Measurements from ENCODE around the gene VOPP1.
"Not testable (repeated sequence)": the region's sequence is repeated elsewhere in the genome, so short reads cannot be mapped to it uniquely, and the experiment has no call there.

VOPP1 gene

GRCh38 chr7:55572378-55573233, at the start of gene VOPP1:
Gene VOPP1 (minus strand): TSS chr7:55572502. CDS start chr7:55572324, 178 bp downstream.
- Histone ChIP-seq H3K9me3 (no peaks in the 10 kb centered on the region), H3K4me3 (peak within 1 kb of the TSS; percentile 78), H3K4me1 (peaks cover 27% of the 10 kb centered on the region), H3K36me3 (replicated peaks) (no peaks in the 10 kb centered on the region), H3K27me3 (ENCODE audit: low read depth) (no peaks in the 10 kb centered on the region)
- DNase-seq (ENCODE audit: low spot score in 2 of 2) = peak; percentile 57 to 78
- in situ Hi-C loops (cut with MboI; ENCODE audit: low sequenced_read_pairs) = loop anchor here (25.0 kb wide), 1 partner anchor 810 kb away; the partner anchor contains the start of gene SEC61G

GRCh38 chr7:55618913-55619312, 46.6 kb upstream of the VOPP1 start:
- in situ Hi-C loops (cut with MboI; ENCODE audit: low sequenced_read_pairs) = no loop called here
- no peaks in the 10 kb centered on the region for H3K36me3 ChIP-seq (replicated peaks)
- no peaks in the 10 kb centered on the region for H3K27me3 ChIP-seq (ENCODE audit: low read depth)
- H3K4me1 ChIP-seq = no peaks in the 10 kb centered on the region
- no peak for DNase-seq (ENCODE audit: low spot score in 2 of 2)
- no peak overlapping the region for H3K4me3 ChIP-seq
- no peaks in the 10 kb centered on the region for H3K9me3 ChIP-seq

- DNase-seq (ENCODE audit: low spot score in 2 of 2); H3K4me3 ChIP-seq; H3K36me3 ChIP-seq (replicated peaks); H3K4me1 ChIP-seq; H3K9me3 ChIP-seq; H3K27me3 ChIP-seq (ENCODE audit: low read depth); in situ Hi-C loops (cut with MboI; ENCODE audit: low sequenced_read_pairs): not testable (repeated sequence)
Measured at GRCh38 chr7:55614365-55615064, 42.2 kb upstream of the VOPP1 start.

GRCh38 chr7:55609726-55610125, 37.4 kb upstream of the VOPP1 start:
- H3K36me3 ChIP-seq (replicated peaks); H3K27me3 ChIP-seq (ENCODE audit: low read depth); H3K9me3 ChIP-seq; H3K4me3 ChIP-seq; in situ Hi-C loops (cut with MboI; ENCODE audit: low sequenced_read_pairs); DNase-seq (ENCODE audit: low spot score in 2 of 2); H3K4me1 ChIP-seq: not testable (repeated sequence)

- in situ Hi-C loops (cut with MboI; ENCODE audit: low sequenced_read_pairs); H3K4me3 ChIP-seq; H3K27me3 ChIP-seq (ENCODE audit: low read depth); H3K9me3 ChIP-seq; DNase-seq (ENCODE audit: low spot score in 2 of 2); H3K36me3 ChIP-seq (replicated peaks); H3K4me1 ChIP-seq: not testable (repeated sequence)
Measured at GRCh38 chr7:55605661-55606060, 33.4 kb upstream of the VOPP1 start.

- H3K4me1 ChIP-seq; H3K4me3 ChIP-seq; H3K27me3 ChIP-seq (ENCODE audit: low read depth); H3K36me3 ChIP-seq (replicated peaks); H3K9me3 ChIP-seq; in situ Hi-C loops (cut with MboI; ENCODE audit: low sequenced_read_pairs): not testable (repeated sequence)
- peak in 1 of 2 experiments; percentile 8 for DNase-seq (ENCODE audit: low spot score in 2 of 2)
Measured at GRCh38 chr7:55597944-55598499, 25.7 kb upstream of the VOPP1 start.

- H3K27me3 ChIP-seq (ENCODE audit: low read depth); H3K4me1 ChIP-seq; DNase-seq (ENCODE audit: low spot score in 2 of 2); H3K36me3 ChIP-seq (replicated peaks); H3K9me3 ChIP-seq; H3K4me3 ChIP-seq; in situ Hi-C loops (cut with MboI; ENCODE audit: low sequenced_read_pairs): not testable (repeated sequence)
Measured at GRCh38 chr7:55597214-55597739, 25.0 kb upstream of the VOPP1 start.

GRCh38 chr7:55595511-55595910, 23.2 kb upstream of the VOPP1 start:
- DNase-seq (ENCODE audit: low spot score in 2 of 2) = no peak
- H3K9me3 ChIP-seq = no peaks in the 10 kb centered on the region
- H3K4me1 ChIP-seq = no peaks in the 10 kb centered on the region
- no peaks in the 10 kb centered on the region for H3K36me3 ChIP-seq (replicated peaks)
- no peak overlapping the region for H3K4me3 ChIP-seq
- no peaks in the 10 kb centered on the region for H3K27me3 ChIP-seq (ENCODE audit: low read depth)
- in situ Hi-C loops (cut with MboI; ENCODE audit: low sequenced_read_pairs) = no loop called here

GRCh38 chr7:55594870-55595269, 22.6 kb upstream of the VOPP1 start:
- H3K4me1 ChIP-seq = no peaks in the 10 kb centered on the region
- H3K4me3 ChIP-seq = no peak overlapping the region
- H3K36me3 ChIP-seq (replicated peaks) = no peaks in the 10 kb centered on the region
- no peak for DNase-seq (ENCODE audit: low spot score in 2 of 2)
- in situ Hi-C loops (cut with MboI; ENCODE audit: low sequenced_read_pairs) = no loop called here
- H3K27me3 ChIP-seq (ENCODE audit: low read depth) = no peaks in the 10 kb centered on the region
- H3K9me3 ChIP-seq = no peaks in the 10 kb centered on the region

- Histone ChIP-seq H3K36me3 (replicated peaks) (no peaks in the 10 kb centered on the region), H3K4me1 (no peaks in the 10 kb centered on the region), H3K9me3 (no peaks in the 10 kb centered on the region), H3K27me3 (ENCODE audit: low read depth) (no peaks in the 10 kb centered on the region), H3K4me3 (no peak overlapping the region)
- in situ Hi-C loops (cut with MboI; ENCODE audit: low sequenced_read_pairs) = no loop called here
- no peak for DNase-seq (ENCODE audit: low spot score in 2 of 2)
Measured at GRCh38 chr7:55594414-55594813, 22.1 kb upstream of the VOPP1 start.

GRCh38 chr7:55593515-55594318, 21.4 kb upstream of the VOPP1 start:
- Histone ChIP-seq H3K36me3 (replicated peaks) (no peaks in the 10 kb centered on the region), H3K9me3 (no peaks in the 10 kb centered on the region), H3K4me1 (no peaks in the 10 kb centered on the region), H3K27me3 (ENCODE audit: low read depth) (no peaks in the 10 kb centered on the region), H3K4me3 (no peak overlapping the region)
- in situ Hi-C loops (cut with MboI; ENCODE audit: low sequenced_read_pairs) = no loop called here
- peak; percentile 30 to 87 for DNase-seq (ENCODE audit: low spot score in 2 of 2)

GRCh38 chr7:55593172-55593514, 20.8 kb upstream of the VOPP1 start:
- in situ Hi-C loops (cut with MboI; ENCODE audit: low sequenced_read_pairs) = no loop called here

GRCh38 chr7:55592492-55592891, 20.2 kb upstream of the VOPP1 start:
- in situ Hi-C loops (cut with MboI; ENCODE audit: low sequenced_read_pairs) = no loop called here
- Histone ChIP-seq H3K36me3 (replicated peaks) (no peaks in the 10 kb centered on the region), H3K27me3 (ENCODE audit: low read depth) (no peaks in the 10 kb centered on the region), H3K4me1 (no peaks in the 10 kb centered on the region), H3K4me3 (no peak overlapping the region), H3K9me3 (no peaks in the 10 kb centered on the region)
- DNase-seq (ENCODE audit: low spot score in 2 of 2) = no peak

More at GRCh38 chr7:55593172-55593514, 20.8 kb upstream of the VOPP1 start:
- no peak for DNase-seq (ENCODE audit: low spot score in 2 of 2)
- Histone ChIP-seq H3K27me3 (ENCODE audit: low read depth) (no peaks in the 10 kb centered on the region), H3K9me3 (no peaks in the 10 kb centered on the region), H3K36me3 (replicated peaks) (no peaks in the 10 kb centered on the region), H3K4me3 (no peak overlapping the region), H3K4me1 (no peaks in the 10 kb centered on the region)
